NCI-H1048 (cell line): ENCODE data around the gene GADD45A.

Experiments
- DNase-seq: peaks from one replicate; lab custom pipeline; 2025; lab: John Stamatoyannopoulos, UW

Gene GADD45A

GRCh38 chr1:67668660-67669059 is 16.3 kb upstream of the GADD45A start:
- DNase-seq: no peak

DNA sequence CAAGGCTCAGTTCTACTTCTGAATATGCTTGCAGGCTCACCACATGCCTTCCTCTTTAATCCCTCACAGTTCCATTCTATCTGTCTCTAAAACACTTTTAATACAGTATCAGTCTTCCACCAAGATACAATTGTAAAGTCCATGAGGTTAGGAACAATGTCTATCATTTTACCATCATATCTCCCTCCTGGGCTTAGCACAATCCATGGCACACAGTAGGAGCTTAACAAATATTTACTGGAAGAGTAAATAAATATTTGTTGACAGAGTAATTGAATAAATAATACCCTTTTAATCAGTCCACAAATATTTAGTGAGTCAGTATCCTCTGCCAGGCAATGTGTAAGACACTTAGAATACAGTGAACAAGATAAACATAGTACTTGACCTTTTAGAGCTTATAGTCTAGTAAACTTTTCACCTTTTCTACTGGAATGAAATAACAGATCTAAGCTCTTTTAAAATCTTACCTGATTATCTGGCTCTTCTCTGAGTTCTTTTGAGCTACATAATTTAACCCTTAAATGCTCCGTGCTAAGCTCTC is 12.7 kb upstream of the GADD45A start:
- DNase-seq: no peak

DNA sequence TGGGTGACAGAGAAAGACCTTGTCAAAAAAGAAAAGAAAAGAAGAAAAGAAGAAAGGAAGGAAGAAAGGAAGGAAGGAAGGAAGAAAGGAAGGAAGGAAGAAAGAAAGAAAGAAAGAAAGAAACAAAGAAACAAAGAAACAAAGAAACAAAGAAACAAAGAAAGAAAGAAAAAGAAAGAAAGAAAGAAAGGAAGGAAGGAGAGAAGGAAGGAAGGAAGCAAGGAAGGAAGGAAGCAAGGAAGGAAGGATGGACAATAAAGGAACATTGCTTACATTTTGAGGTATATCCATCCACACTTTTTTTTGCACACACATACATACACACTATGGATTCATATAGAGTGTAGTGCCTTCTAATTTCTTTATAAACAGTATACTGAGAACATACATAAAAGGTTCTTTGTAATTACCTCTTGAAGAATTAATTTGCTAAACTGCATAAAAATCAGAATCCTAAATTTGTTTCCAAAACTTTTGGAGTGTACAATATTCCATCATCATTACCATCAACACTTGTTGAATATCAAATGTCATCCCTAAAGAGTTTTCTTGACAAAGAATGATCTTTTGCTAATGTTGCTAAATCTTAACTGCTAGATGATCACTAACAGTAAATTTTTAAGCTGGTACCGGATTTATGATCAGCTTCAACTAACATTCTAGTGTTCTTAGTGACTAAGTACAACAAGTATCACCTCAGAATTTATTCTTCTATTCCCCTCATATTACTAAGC is 11.4 kb upstream of the GADD45A start:
- no peak for DNase-seq

GRCh38 chr1:67674260-67675011 is 10.6 kb upstream of the GADD45A start:
- DNase-seq: no peak

DNA sequence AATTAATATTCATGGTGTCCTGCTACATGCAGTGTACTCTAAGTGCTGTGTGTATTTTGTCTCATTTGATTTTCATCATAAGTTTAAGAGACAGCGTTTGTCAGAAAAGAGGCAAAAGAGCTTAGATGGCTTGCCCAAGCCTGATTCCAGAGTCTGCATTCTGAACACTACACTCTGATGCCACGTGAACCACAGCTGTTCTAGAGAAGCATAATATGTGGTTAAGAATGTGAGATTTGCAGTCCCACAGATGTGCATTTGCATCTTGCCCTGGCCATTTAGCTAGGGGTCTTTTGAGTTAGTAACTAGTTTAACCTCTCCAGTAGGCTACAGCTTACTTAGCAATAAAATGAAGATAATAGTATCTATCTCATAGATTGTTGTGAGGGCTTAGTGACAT is 9.2 kb upstream of the GADD45A start:
- no peak for DNase-seq

GRCh38 chr1:67676287-67676686 is 8.7 kb upstream of the GADD45A start:
- DNase-seq: no peak

DNA sequence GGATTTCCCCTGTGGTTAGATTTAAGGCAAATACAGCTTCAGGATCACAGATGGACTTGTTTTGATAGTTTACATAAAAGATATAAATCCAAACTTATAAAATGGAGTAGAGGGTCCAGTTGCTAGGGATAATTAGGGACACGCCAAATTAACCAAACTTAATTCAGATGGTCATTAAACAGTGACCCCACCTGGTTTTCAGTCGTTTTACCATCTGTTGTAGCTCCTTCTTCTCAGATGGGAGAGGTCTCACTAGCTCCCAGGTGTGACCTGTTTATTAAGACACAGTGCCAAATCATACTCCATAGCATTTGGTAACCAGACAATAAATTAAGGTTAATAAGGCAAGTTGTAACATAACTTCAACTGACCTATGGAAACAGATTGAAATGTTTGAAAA is 8.1 kb upstream of the GADD45A start:
- no peak for DNase-seq

- DNase-seq: no peak
These were observed 7.6 kb upstream of the GADD45A start for GRCh38 chr1:67677408-67677807.

- DNase-seq: no peak
These were observed 7.1 kb upstream of the GADD45A start for GRCh38 chr1:67677930-67678329.

DNA sequence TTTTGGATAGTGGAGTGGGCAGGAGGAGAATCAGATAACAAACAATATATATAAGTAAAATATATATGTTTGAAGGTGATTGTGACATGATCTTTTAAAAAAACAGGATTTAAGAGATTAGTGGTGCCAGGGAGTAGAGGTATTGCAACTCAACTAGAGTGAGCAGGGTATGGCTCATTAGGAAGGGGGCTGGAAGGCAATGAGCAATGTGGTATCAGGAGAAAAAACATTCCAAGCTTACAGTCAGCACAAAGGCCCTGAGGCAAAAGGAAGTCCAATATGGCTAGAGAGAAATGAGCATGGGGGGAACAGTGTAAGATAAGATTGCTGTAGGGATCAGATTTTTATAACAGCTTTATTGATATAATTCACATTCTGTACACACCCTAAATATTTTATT is 5.3 kb upstream of the GADD45A start:
- DNase-seq: no peak

DNA sequence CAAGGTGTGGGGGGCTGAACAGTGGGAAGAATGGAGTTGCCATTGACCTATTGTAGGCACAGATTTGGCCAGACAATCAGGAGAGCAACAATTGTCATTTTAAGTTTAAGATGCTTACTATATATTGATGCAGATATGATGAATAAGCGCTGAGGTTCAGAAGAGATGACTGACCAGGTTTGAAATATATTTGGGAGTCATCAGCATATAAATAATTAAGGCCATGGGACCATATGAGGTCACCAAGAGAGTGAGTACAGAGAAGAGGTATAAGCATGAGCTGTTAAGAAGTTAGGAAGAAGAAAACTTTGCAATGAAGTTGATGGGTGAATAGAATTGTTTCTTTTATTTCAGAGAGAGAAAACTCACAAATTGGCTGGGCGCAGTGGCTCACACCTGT is 4.5 kb upstream of the GADD45A start:
- no peak for DNase-seq

GRCh38 chr1:67682659-67683197 is 2.3 kb upstream of the GADD45A start:
- DNase-seq: peak; percentile 74

DNA sequence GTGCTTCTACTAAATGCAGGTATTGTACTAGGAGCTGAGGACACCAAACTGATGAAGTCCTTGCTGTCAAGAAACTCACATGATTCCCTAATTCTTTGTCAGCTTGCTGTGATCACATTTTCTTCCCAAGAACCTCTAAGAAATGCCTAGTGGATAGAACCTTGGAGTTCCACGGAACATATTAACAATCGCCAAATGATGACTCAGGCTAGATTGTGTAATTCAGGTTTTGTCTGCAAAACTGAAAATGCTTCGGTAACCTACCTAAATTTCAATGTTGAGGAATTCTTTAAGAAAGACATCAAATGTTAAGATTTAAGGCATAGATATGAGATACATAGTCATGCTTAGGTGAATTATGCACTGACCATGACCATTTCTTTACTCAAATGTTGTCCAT is 1.7 kb upstream of the GADD45A start:
- DNase-seq: no peak

GRCh38 chr1:67683766-67684525 is 1.1 kb upstream of the GADD45A start:
- no peak for DNase-seq

- no peak for DNase-seq
These were observed 405 bp upstream of the GADD45A start for GRCh38 chr1:67684526-67685066.

- no peak for DNase-seq
These were observed 711 bp downstream of the GADD45A start for GRCh38 chr1:67685558-67686266.

- peak; percentile 29 for DNase-seq
These were observed 1.5 kb downstream of the GADD45A start for GRCh38 chr1:67686267-67687197.

GRCh38 chr1:67687198-67687545 is 2.2 kb downstream of the GADD45A start:
- DNase-seq: no peak

DNA sequence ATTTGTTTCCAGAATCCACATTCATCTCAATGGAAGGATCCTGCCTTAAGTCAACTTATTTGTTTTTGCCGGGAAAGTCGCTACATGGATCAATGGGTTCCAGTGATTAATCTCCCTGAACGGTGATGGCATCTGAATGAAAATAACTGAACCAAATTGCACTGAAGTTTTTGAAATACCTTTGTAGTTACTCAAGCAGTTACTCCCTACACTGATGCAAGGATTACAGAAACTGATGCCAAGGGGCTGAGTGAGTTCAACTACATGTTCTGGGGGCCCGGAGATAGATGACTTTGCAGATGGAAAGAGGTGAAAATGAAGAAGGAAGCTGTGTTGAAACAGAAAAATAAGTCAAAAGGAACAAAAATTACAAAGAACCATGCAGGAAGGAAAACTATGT is 2.6 kb downstream of the GADD45A start:
- no peak for DNase-seq

DNA sequence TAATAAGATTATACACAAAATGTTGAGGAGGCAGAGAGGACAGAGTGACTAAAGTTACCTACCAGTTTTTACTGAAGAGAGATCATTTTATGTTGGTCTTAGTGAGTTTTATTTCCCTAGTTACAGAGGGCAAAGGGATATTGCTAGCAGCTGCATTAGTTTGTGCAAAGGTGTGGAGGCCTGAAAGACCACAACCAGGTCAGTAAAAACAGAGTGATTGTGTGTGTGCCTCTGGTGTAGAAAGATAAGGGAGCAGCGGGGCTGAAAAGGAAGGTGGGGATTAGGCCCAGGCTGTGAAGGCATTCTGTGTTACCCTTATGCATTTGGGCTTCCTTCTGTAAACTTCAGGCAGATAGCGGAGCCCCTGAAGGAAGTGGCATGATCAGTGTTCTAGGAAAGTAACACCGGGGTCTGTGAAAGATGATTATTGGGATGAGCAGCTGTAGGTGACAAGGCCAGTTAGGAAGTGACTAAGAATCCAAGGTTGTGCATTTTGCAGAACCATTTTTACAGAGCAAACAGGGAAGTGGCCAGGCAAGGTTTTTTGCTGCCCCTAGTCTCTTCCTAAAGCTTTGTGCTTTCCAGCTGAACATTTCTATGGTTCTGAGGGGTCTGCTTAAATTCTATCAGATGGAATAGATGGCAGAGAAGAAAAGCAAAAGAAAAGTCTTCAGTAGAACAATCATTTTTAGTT is 3.7 kb downstream of the GADD45A start:
- no peak for DNase-seq
